IMR-90 (cell line): ENCODE results near the gene ACOXL.

Experiments used
- CEBPB ChIP-seq: IDR thresholded peaks from 2 replicates; pipeline ENCODE4 v1.6.1; 2012; ENCODE audit warnings: low read depth, low read length, improper control_type of control experiment
- CTCF ChIP-seq: conservative IDR thresholded peaks from 2 replicates; pipeline ENCODE4 v1.5.1; 2012; ENCODE audit warnings: mild to moderate bottlenecking, low read depth, low read length, improper control_type of control experiment
- ELK1 ChIP-seq: fragments of 150-350 bp; IDR thresholded peaks from 2 replicates; pipeline ENCODE4 v1.6.1; 2016; ENCODE audit warnings: low read depth, mild to moderate bottlenecking, low read length, moderate library complexity, borderline replicate concordance
- MAFK ChIP-seq: IDR thresholded peaks from 2 replicates; pipeline ENCODE4 v1.6.1; 2012; ENCODE audit warnings: low read depth, low read length, improper control_type of control experiment
- MAZ ChIP-seq: IDR thresholded peaks from 2 replicates; pipeline ENCODE4 v1.6.1; 2012; ENCODE audit warnings: low read depth, mild to moderate bottlenecking, low read length, improper control_type of control experiment, moderate library complexity, borderline replicate concordance
- MXI1 ChIP-seq: IDR thresholded peaks from 2 replicates; pipeline ENCODE4 v1.6.1; 2012; ENCODE audit warnings: low read depth, mild to moderate bottlenecking, low read length, moderate library complexity, borderline replicate concordance
- POLR2A ChIP-seq: IDR thresholded peaks from 2 replicates; pipeline ENCODE4 v1.6.1; 2012; ENCODE audit warnings: mild to moderate bottlenecking, low read depth, low read length
- RAD21 ChIP-seq: IDR thresholded peaks from 2 replicates; pipeline ENCODE4 v1.6.1; 2012; ENCODE audit warnings: low read length, improper control_type of control experiment
- RCOR1 ChIP-seq: IDR thresholded peaks from 2 replicates; pipeline ENCODE4 v1.6.1; 2012; ENCODE audit warnings: mild to moderate bottlenecking, low read length, improper control_type of control experiment; ENCODE audit not compliant: insufficient replicate concordance
- RFX5 ChIP-seq: IDR thresholded peaks from 2 replicates; pipeline ENCODE4 v1.8.0; 2012; ENCODE audit warnings: low read depth, mild to moderate bottlenecking, low read length, moderate library complexity
- USF2 ChIP-seq: fragments of 150-350 bp; IDR thresholded peaks from 2 replicates; pipeline ENCODE4 v1.6.1; 2017; ENCODE audit warnings: mild to moderate bottlenecking, antibody characterized with exemption, low read length, low read depth

GRCh38 chr2:111045771-111046444 is 313.5 kb downstream of the ACOXL start:
- no peak for TF ChIP-seq CTCF
- no peak for TF ChIP-seq POLR2A
- TF ChIP-seq USF2 = no peak
- no peak for TF ChIP-seq RCOR1
- no peak for TF ChIP-seq MAFK
- no peak for TF ChIP-seq RFX5
- no peak for TF ChIP-seq MAZ
- no peak for TF ChIP-seq MXI1
- no peak for TF ChIP-seq ELK1
- TF ChIP-seq RAD21 = no peak
- TF ChIP-seq CEBPB = no peak
